Hepatocyte (in vitro differentiated cells): Measurements from ENCODE around the gene RANGAP1. TPM values are rescaled to one million over a fixed set of nuclear protein-coding genes. Genes with fewer than 3 reads are reported as not detected.

ENCODE experiments used
- DNase-seq: peaks from one replicate; pipeline ENCODE4 v3.0.0-alpha.2; 2016; ENCODE audit warnings: low spot score
- H2AFZ ChIP-seq: fragments of 200-600 bp; sonication (generic); 2 replicates; pipeline ENCODE4 v1.6.0; 2016; ENCODE audit warnings: antibody characterized with exemption, mild to moderate bottlenecking
- H3K27ac ChIP-seq: fragments of 200-600 bp; sonication (generic); 2 replicates; pipeline ENCODE4 v1.5.1; 2016; ENCODE audit warnings: mild to moderate bottlenecking
- H3K27me3 ChIP-seq: fragments of 200-600 bp; sonication (generic); 2 replicates; pipeline ENCODE4 v1.6.1; 2016
- H3K36me3 ChIP-seq: fragments of 200-600 bp; sonication (generic); replicated peaks from 2 replicates; pipeline ENCODE4 v1.5.1; 2016; ENCODE audit warnings: low read depth; ENCODE audit not compliant: insufficient read depth
- H3K4me1 ChIP-seq: fragments of 200-600 bp; sonication (generic); 2 replicates; pipeline ENCODE4 v1.5.1; 2016; ENCODE audit warnings: mild to moderate bottlenecking, moderate library complexity; ENCODE audit not compliant: insufficient read depth
- H3K4me2 ChIP-seq: fragments of 200-600 bp; sonication (generic); 2 replicates; pipeline ENCODE4 v1.6.0; 2016
- H3K4me3 ChIP-seq: fragments of 200-600 bp; sonication (generic); 2 replicates; pipeline ENCODE4 v1.5.1; 2016; ENCODE audit warnings: mild to moderate bottlenecking
- H3K79me2 ChIP-seq: fragments of 200-600 bp; sonication (generic); 2 replicates; pipeline ENCODE4 v1.6.0; 2017; ENCODE audit warnings: mild to moderate bottlenecking
- H3K9me2 ChIP-seq: fragments of 200-600 bp; sonication (generic); replicated peaks from 2 replicates; pipeline ENCODE4 v1.6.0; 2017; ENCODE audit warnings: mild to moderate bottlenecking; ENCODE audit not compliant: insufficient read depth
- H3K9me3 ChIP-seq: fragments of 200-600 bp; sonication (generic); 2 replicates; pipeline ENCODE4 v1.5.1; 2016; ENCODE audit warnings: low read depth, mild to moderate bottlenecking
- H4K20me1 ChIP-seq: fragments of 200-600 bp; sonication (generic); 2 replicates; pipeline ENCODE4 v1.6.0; 2016; ENCODE audit warnings: mild to moderate bottlenecking; ENCODE audit not compliant: insufficient read depth, poor library complexity, severe bottlenecking
- EZH2 ChIP-seq: fragments of 200-600 bp; sonication (generic); IDR thresholded peaks from 2 replicates; pipeline ENCODE4 v1.6.1; 2016; ENCODE audit warnings: antibody characterized with exemption, mild to moderate bottlenecking, borderline replicate concordance
- EZH2phosphoT487 ChIP-seq: fragments of 200-600 bp; sonication (generic); IDR thresholded peaks from one replicate; pipeline ENCODE4 v1.6.1; 2018; ENCODE audit warnings: antibody characterized with exemption, mild to moderate bottlenecking, low read depth, moderate library complexity; ENCODE audit not compliant: unreplicated experiment, severe bottlenecking
- WGBS: methylation state at CpG from one replicate; pipeline ENCODE4 v1.1.6; 2016; ENCODE audit warnings: low lambda C conversion rate; ENCODE audit errors: missing lambda C conversion rate; 5-methylcytosine and 5-hydroxymethylcytosine counted together
- polyA plus RNA-seq: library from polyadenylated mRNA; unstranded; fragments of >200 nt; fragmentation: Nextera tagmentation; extraction: Ambion mirVana; gene quantifications from 2 replicates; pipeline ENCODE4 v1.2.1, GENCODE V29; 2016
- total RNA-seq: library from RNA; depleted of rRNA; stranded (reverse); fragments of >200 nt; gene quantifications from 2 replicates; pipeline ENCODE4 v1.2.3, GENCODE V29; 2014
- TF ChIP-seq, protein P1 (sequence below): fragments of 200-600 bp; sonication (generic); IDR thresholded peaks from 2 replicates; pipeline ENCODE4 v1.5.1; 2016; ENCODE audit warnings: antibody characterized with exemption, mild to moderate bottlenecking; ENCODE audit not compliant: poor library complexity

RANGAP1 gene
- total and polyA plus RNA-seq, 2 experiments from 2014 or later, result 35.2 to 38.1 TPM

DNA sequence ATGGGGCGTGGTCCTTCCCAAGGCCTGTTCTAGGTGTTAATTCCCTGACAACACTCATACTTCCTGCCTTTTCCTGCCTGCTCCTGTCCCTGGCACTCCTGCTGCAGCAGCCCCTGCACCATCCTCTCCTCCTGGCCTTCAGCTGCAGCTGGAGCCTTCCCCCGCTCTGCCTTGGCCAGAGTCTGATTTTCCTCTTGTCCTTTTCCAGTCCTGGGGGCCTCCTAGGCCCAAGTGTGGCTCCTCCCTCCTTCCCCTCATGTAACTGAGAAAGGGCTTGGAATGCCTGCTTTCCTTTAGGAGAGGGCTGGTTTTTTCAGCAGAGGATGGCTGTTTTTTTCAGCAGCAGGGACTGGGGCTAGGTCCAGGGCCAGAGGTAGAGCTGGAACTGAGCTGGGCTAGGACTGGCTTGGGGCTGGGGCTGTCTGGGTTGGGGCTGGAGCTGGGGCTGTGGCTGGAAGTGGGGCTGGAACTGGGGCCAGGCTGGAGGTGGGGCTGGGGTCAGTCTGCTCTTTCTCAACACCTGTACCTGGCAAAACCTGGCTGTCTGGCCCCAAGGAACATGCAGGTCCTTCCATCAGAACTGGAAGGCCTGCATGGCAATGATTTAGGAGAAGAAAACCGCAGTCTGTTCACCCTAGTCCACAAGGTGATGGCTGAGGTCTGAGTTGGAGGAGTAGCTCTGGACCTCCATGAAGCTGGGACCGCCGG is 39.0 kb upstream of the RANGAP1 start:
- TF ChIP-seq, protein P1, sequence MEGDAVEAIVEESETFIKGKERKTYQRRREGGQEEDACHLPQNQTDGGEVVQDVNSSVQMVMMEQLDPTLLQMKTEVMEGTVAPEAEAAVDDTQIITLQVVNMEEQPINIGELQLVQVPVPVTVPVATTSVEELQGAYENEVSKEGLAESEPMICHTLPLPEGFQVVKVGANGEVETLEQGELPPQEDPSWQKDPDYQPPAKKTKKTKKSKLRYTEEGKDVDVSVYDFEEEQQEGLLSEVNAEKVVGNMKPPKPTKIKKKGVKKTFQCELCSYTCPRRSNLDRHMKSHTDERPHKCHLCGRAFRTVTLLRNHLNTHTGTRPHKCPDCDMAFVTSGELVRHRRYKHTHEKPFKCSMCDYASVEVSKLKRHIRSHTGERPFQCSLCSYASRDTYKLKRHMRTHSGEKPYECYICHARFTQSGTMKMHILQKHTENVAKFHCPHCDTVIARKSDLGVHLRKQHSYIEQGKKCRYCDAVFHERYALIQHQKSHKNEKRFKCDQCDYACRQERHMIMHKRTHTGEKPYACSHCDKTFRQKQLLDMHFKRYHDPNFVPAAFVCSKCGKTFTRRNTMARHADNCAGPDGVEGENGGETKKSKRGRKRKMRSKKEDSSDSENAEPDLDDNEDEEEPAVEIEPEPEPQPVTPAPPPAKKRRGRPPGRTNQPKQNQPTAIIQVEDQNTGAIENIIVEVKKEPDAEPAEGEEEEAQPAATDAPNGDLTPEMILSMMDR, result no peak
- no peak for TF ChIP-seq EZH2
- TF ChIP-seq EZH2phosphoT487, result no peak
- Histone ChIP-seq H2AFZ (no peak overlapping the region), H3K4me1 (no peaks in the 10 kb centered on the region), H3K4me3 (no peak overlapping the region), H3K9me3 (no peaks in the 10 kb centered on the region), H3K27me3 (no peaks in the 10 kb centered on the region), H3K79me2 (peaks cover under 1% of the 10 kb centered on the region), H4K20me1 (no peaks in the 10 kb centered on the region), H3K4me2 (no peak overlapping the region), H3K27ac (no peak overlapping the region), H3K9me2 (no peaks in the 10 kb centered on the region), H3K36me3 (no peaks in the 10 kb centered on the region)
- 95% methylated on average over 5 of the region's 5 CpGs for WGBS
- DNase-seq, result no peak

DNA sequence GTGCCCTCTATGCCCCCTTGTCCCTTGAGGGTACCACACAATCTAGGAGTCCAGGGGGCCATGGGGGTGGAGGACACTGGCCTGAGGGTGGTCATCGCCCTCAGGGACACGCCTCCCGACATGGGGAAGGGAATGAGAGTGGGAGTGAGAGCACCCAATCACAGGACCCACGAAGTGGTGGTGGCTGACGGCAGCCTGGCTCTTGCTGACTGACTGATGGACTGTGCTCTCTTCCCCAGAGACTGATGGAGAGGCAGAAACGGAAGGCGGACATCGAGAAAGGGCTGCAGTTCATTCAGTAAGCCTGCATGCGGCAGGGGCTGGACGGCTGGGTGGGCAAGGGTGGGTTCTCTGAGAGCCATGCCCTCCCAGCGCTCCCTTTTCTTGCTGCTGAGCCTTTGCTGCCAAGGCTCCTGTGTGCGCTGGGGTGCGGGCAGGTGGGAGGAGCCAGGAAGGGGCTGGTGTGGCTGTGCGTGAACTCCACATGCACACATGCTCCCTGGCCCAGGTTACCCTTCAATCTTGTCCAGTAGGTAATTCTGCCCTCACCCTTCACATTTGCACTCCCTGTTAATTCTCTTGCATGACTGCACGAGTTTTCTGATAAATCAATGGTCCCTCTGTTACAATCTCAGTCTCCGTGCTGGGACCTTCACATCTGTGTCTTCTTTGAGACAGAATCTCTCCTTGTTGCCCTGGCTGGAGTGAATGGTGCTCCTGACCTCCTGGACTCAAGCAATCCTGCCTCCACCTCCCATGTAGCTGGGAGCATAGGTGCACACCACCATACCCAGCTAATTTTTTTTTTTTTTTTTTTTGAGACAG is 34.6 kb upstream of the RANGAP1 start:
- 97% methylated on average over 16 of the region's 16 CpGs for WGBS
- Histone ChIP-seq H3K4me1 (no peaks in the 10 kb centered on the region), H3K4me3 (no peak overlapping the region), H3K9me2 (no peaks in the 10 kb centered on the region), H3K4me2 (no peak overlapping the region), H2AFZ (no peak overlapping the region), H3K27ac (no peak overlapping the region), H3K79me2 (peaks cover 39% of the 10 kb centered on the region), H3K9me3 (no peaks in the 10 kb centered on the region), H3K36me3 (no peaks in the 10 kb centered on the region), H3K27me3 (no peaks in the 10 kb centered on the region), H4K20me1 (peaks cover 8% of the 10 kb centered on the region)
- TF ChIP-seq EZH2phosphoT487 (no peak), EZH2 (no peak)
- TF ChIP-seq, protein P1, result no peak
- no peak for DNase-seq

DNA sequence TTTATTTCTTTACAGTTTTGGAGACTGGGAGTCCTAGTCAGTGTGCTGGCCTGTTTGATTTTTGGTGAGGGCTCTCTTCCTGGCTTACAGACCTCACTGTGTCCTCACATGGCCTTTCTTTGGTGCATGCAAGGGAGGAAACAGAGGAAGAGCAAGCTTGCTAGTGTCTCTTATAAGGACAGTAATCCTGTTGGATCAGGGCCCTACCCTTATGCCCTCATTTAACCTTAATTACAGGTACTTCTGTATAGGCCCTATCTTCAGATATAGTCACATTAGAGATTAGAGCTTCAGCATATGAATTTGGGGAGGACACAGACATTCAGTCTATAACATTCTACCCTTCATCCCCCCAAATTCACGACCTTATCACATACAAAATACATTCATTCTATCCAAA is 29.6 kb upstream of the RANGAP1 start:
- peaks cover 19% of the 10 kb centered on the region for H4K20me1 ChIP-seq
- no peaks in the 10 kb centered on the region for H3K9me2 ChIP-seq
- H3K9me3 ChIP-seq, result no peaks in the 10 kb centered on the region
- no peak for DNase-seq
- H3K36me3 ChIP-seq, result no peaks in the 10 kb centered on the region
- H3K4me2 ChIP-seq, result no peak overlapping the region
- H2AFZ ChIP-seq, result no peak overlapping the region
- peaks cover 89% of the 10 kb centered on the region for H3K79me2 ChIP-seq
- no peak overlapping the region for H3K27ac ChIP-seq
- H3K27me3 ChIP-seq, result no peaks in the 10 kb centered on the region
- no peaks in the 10 kb centered on the region for H3K4me1 ChIP-seq
- 97% methylated on average over 1 of the region's 1 CpG for WGBS
- no peak overlapping the region for H3K4me3 ChIP-seq
- TF ChIP-seq, protein P1, result no peak
- no peak for TF ChIP-seq EZH2
- no peak for TF ChIP-seq EZH2phosphoT487
